NOMO-1 treated with dmso at 0.1 percent for 144 hours (cell line): ENCODE measurements around the gene ZDHHC9.

ENCODE experiments used
- DNase-seq: peaks from one replicate; lab custom pipeline; 2025; ENCODE audit not compliant: unreplicated experiment; lab: John Stamatoyannopoulos, UW

Gene ZDHHC9

DNA sequence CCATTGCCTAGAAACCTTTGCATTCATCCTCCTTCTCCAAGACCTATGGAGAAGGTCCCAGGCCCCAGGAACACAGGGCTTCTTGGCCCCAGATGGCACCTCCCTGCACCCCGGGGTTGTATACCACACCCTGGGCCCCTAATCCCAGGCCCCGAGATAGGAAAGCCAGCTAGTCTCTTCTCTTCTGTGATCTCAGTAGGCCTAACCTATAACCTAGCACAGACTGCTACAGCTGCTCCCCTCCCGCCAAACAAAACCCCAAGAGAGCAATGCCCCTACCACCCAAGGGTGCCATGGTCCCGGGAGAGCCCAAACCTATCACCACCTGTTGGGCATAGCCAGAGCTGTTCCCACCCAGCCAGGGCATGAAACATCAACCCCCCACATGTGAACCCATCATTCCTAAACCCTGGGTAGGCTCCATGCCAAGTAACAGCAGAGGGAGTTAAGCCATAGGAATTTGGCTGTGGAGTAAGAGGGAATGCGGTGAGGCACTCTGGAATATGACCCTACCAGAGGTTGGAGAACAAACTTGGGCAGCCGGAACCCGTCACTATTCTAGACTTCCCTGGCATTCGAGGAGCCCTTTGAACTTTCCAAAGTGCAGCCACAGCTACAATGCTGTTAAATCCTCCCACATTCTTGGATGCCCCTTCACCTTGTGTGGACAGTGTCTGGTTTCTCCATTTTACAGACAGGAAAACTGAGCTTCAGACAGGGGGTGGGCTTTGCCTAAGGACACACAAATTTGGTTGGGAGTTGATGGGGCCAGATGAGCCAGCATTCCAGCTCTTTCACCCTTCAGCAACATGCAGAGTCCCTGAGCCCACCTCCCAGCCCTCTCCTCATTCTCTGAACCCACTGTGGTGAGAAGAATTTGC is 74.9 kb downstream of the ZDHHC9 start:
- no peak for DNase-seq

GRCh38 chrX:129768186-129768585 is 75.5 kb downstream of the ZDHHC9 start:
- DNase-seq, result no peak

GRCh38 chrX:129763666-129764065 is 80.0 kb downstream of the ZDHHC9 start:
- no peak for DNase-seq

GRCh38 chrX:129762448-129762847 is 81.2 kb downstream of the ZDHHC9 start:
- DNase-seq, result no peak

DNA sequence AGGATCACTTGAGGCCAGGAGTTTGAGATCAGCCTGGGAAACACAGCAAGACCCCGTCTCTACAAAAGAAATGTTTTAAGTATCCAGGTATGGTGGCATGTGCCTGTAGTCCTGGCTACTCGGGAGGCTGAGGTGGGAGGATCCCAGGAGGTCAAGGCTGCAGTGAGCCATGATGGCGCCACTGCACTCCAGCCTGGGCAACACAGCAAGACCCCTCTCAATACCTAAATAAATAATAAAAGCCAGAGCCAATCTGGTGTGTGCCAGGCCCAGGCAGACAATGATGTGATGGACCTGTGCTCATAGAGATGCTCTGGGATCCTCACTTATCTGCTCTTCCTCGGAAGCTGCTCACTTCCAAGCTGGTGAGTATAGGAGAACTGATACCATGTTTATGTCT is 82.1 kb downstream of the ZDHHC9 start:
- no peak for DNase-seq

DNA sequence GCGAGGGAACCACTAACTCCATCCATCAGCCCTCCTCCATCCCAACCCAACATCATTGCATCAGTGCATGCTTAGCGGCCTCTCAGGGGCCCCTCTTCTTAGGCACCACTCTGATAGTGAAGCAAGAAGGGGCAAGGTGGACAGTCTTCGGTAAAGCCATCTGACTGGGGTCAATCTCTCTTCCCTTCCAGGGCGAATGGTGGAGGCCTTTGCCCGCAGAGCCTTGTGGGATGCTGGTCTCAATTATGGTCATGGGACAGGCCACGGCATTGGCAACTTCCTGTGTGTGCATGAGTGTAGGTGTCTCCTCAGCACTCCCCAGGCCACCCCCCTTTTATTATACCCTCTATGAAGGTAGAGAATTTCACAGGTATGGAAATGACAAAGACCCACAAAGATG is 82.7 kb downstream of the ZDHHC9 start:
- no peak for DNase-seq

DNA sequence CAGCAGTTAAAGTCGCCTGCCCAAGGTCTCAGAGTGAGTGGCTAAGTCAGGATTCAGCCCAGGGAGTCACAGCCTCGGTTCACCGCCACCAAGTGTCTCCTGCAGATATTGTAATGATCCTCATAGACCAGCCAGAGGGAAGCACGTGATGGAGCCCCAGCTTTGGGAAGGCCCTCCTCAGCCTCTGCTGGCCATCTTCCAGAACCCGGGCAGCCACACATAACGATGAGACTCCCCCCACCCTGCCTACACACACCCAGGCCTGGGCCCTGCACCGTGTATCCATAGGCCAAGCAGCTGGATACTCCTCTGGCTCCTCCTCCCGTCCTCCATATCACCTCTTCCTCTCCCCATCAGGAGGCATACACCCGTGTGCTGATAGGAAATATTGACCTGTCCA is 83.5 kb downstream of the ZDHHC9 start:
- no peak for DNase-seq

GRCh38 chrX:129759576-129760061 is 84.1 kb downstream of the ZDHHC9 start:
- DNase-seq, result no peak

DNA sequence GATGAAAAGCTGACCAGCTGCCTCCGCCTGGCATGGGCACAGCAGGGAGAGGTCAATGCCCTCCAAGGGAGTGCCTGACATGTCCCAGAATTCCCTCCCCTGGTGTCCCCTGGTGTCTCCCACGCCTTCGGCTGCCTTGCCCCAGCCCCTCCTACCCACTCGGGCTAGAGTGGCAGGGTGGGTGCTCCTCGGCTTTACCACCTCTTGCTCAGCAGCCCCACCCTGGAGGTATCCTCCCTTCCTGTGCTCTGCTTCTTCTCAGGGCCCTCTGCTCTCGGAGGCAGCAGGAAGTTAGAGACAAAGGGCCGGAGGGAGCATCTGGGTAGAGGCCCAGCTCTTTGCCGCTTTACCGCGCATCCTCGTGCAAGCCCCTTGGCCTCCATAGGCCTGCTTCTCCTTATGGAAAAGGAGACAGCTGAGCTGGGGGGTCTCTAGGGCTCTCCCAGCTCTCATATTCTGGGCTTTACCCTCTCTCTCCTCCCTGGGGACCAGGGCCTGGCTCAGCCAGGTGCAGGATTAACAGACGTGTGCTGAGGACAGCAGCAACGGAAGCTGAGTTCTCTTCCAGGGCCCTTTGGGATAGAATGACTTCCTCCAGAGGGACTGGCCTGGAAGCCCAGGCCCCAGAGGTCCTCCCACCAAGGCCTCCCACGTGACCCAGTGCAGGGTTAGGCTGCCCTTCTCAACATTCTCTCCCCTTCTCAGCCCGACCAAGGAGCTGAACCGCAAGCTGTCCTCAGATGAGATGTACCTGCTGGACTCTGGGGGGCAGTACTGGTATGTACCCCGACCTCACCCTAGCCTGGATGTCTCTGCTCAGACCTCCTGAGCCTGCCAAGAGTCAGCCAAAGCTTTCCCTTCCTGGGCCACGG is 87.7 kb downstream of the ZDHHC9 start:
- no peak for DNase-seq

DNA sequence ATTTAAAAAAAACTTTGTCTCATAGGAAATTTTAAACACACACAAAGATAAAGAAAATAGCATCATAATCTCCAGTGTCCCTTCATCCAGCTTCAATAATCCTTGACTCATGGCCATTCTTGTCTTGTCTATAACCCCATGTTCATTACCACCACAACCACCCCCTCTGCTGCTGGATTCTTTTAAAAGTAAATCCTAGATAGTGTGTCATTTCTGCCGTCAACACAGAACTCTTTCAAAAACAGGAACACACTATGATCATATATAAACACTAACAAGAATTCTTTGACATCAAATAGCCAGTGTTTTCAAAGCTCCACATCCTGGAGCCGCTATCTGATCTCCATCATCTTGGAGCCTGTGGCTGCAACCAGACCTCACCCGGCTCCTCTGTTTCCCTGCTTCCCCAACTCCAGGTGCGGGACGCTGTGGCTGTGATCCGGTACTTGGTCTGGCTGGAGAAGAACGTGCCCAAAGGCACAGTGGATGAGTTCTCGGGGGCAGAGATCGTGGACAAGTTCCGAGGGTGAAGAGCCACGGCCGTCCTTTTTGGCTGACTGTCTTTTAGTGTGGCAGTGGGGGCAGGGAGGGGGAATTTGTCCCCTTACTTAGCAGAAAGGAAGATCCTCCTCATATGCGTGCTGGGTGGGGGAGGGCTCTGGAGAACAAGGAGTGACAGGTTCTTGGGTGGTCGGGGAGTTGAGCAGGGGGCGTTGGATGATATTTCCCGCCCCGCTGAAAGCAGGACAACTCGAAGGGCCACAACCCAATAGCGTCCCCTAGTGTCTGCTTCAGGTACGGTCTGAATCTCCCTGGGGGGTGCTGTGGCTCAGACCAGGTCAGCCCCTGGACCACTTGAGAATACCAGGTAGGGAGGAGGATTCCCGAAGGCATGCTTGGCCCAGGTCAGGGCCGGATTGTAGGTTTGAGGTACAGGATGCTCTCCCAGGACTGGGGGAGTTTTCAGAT is 89.3 kb downstream of the ZDHHC9 start:
- no peak for DNase-seq
